ENCODE results near the gene BCL2.

GRCh38 chr18:63326011-63326410 is 6.4 kb upstream of the BCL2 start:
- TF ChIP-seq POLR2A (IDR thresholded peaks at IDR 0.05) (no peak), CTCF (IDR thresholded peaks at IDR 0.05) (no peak)
